CD4-positive, alpha-beta T cell treated with Interleukin-12 subunit alpha and Interleukin-12 subunit beta, for 1 hour (primary cell): Measurements from ENCODE around the gene SNX7.

ENCODE experiments used
- DNase-seq: peaks from one replicate; pipeline ENCODE4 v3.0.0-alpha.2; 2020

SNX7 gene

GRCh38 chr1:98661544-98662355, at the start of gene SNX7:
Gene SNX7 (plus strand): TSS chr1:98661721. CDS start chr1:98661732, 11 bp downstream.
- DNase-seq: no peak

GRCh38 chr1:98637316-98637715, 24.2 kb upstream of the SNX7 start:
- no peak for DNase-seq

- no peak for DNase-seq
These were observed 23.3 kb upstream of the SNX7 start for GRCh38 chr1:98638185-98638584.

- DNase-seq: no peak
These were observed 17.0 kb upstream of the SNX7 start for GRCh38 chr1:98644510-98644909.

GRCh38 chr1:98651116-98651632, 10.3 kb upstream of the SNX7 start:
- DNase-seq: no peak

- no peak for DNase-seq
These were observed 8.4 kb upstream of the SNX7 start for GRCh38 chr1:98653123-98653522.

GRCh38 chr1:98659879-98660278, 1.6 kb upstream of the SNX7 start:
- no peak for DNase-seq

GRCh38 chr1:98660940-98661543, 479 bp upstream of the SNX7 start:
- DNase-seq: no peak

- DNase-seq: no peak
These were observed 792 bp downstream of the SNX7 start for GRCh38 chr1:98662356-98662670.

GRCh38 chr1:98668733-98669132, 7.2 kb downstream of the SNX7 start:
- DNase-seq: no peak

GRCh38 chr1:98669355-98670296, 8.1 kb downstream of the SNX7 start:
- no peak for DNase-seq

GRCh38 chr1:98672189-98672588, 10.7 kb downstream of the SNX7 start:
- no peak for DNase-seq

- DNase-seq: no peak
These were observed 12.7 kb downstream of the SNX7 start for GRCh38 chr1:98674075-98674781.

- no peak for DNase-seq
These were observed 13.8 kb downstream of the SNX7 start for GRCh38 chr1:98675282-98675681.

GRCh38 chr1:98677288-98677687, 15.8 kb downstream of the SNX7 start:
- DNase-seq: no peak

GRCh38 chr1:98681812-98682211, 20.3 kb downstream of the SNX7 start:
- no peak for DNase-seq

GRCh38 chr1:98688110-98688739, 26.7 kb downstream of the SNX7 start:
- no peak for DNase-seq

GRCh38 chr1:98690576-98690975, 29.1 kb downstream of the SNX7 start:
- no peak for DNase-seq

GRCh38 chr1:98692482-98692881, 31.0 kb downstream of the SNX7 start:
- no peak for DNase-seq

- DNase-seq: no peak
These were observed 31.9 kb downstream of the SNX7 start for GRCh38 chr1:98693385-98693784.

GRCh38 chr1:98696077-98696476, 34.6 kb downstream of the SNX7 start:
- DNase-seq: no peak

GRCh38 chr1:98697781-98698180, 36.3 kb downstream of the SNX7 start:
- no peak for DNase-seq
